ENCODE results near the gene KIF19. TPM values are rescaled to one million over a fixed set of nuclear protein-coding genes. Genes with fewer than 3 reads are reported as not detected.

Gene KIF19
- total RNA-seq, 1 experiment from 2014 or later = not detected

DNA sequence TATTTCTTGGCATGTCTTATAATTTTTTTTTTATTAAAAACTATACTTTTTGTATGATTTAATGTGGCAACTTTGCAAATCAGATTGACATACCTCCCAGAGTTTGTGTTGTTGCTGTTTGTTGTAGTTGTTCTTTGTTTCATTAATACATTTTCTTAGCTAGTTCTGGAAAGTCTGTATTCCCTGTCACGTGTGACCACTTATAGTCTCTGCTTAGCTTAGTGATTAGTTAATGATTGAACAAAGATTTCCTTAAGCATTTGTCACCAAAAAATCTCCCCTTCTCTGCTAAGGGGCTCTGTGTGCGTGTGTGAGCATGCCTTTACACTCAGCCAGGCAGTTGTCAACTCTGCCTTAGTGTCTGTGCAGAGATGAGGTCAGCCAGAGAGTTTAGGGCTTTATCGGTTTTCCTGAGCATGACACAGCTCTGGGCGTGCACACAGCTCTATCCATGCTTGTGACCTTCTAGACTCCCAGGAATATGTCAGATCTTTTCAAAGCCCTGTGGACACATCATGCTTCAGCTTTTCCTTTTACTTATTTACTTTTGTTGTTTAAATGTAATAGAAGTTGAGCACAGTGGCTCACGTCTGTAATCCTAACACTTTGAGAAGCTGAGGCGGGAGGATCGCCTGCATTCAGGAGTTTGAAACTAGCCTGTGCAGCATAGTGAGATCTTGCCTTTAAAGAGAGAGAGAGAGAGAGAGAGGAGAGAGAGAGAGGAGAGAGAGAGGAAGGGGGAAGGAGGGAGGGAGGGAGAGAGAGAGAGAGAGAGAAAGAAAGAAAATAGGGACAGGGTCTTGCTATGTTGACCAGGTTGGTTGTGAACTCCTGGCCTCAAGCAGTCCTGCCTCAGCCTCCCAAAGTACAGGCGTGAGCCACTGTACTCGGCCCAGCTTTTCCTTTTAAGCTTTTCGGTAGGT is 30.1 kb upstream of the KIF19 start:
- Histone ChIP-seq H3K4me3 (ENCODE audit: low read depth in 2 of 2, low read length in 2 of 2) (no peak overlapping the region), H3K4me1 (ENCODE audit: control insufficient read depth, insufficient read depth, low read length) (peaks cover 4% of the 10 kb centered on the region; the same call in 1 of the 2 replicates), H3K27ac (ENCODE audit: low read length) (no peak overlapping the region), H3K9me3 (ENCODE audit: control insufficient read depth, insufficient read depth, low read depth, low read length) (no peaks in the 10 kb centered on the region), H3K27me3 (ENCODE audit: control insufficient read depth, insufficient read depth, low read length) (no peaks in the 10 kb centered on the region), H3K36me3 (ENCODE audit: control insufficient read depth, insufficient read depth, low read length) (no peaks in the 10 kb centered on the region)
- in situ Hi-C loops (cut with HindIII; ENCODE audit: low pct_unique_long_range_greater_than_20kb, low sequenced_read_pairs) (no loop called here), intact Hi-C loops (cut with micrococcal nuclease; ENCODE audit: unreplicated experiment) (loop anchor here (1.0 kb wide), 1 partner anchor 86 kb away; no protein-coding TSS in a partner anchor)
- ATAC-seq (peak; percentile 38; the same call in 1 of the 2 replicates), DNase-seq (ENCODE audit: low read depth, low spot score) (no peak)
- POLR2A ChIA-PET = interaction anchor here (0.6 kb wide), 2 partner anchors 20 to 155 kb away, joined by 3 to 7 read pairs; no protein-coding TSS in a partner anchor
- TF ChIP-seq, protein P1, sequence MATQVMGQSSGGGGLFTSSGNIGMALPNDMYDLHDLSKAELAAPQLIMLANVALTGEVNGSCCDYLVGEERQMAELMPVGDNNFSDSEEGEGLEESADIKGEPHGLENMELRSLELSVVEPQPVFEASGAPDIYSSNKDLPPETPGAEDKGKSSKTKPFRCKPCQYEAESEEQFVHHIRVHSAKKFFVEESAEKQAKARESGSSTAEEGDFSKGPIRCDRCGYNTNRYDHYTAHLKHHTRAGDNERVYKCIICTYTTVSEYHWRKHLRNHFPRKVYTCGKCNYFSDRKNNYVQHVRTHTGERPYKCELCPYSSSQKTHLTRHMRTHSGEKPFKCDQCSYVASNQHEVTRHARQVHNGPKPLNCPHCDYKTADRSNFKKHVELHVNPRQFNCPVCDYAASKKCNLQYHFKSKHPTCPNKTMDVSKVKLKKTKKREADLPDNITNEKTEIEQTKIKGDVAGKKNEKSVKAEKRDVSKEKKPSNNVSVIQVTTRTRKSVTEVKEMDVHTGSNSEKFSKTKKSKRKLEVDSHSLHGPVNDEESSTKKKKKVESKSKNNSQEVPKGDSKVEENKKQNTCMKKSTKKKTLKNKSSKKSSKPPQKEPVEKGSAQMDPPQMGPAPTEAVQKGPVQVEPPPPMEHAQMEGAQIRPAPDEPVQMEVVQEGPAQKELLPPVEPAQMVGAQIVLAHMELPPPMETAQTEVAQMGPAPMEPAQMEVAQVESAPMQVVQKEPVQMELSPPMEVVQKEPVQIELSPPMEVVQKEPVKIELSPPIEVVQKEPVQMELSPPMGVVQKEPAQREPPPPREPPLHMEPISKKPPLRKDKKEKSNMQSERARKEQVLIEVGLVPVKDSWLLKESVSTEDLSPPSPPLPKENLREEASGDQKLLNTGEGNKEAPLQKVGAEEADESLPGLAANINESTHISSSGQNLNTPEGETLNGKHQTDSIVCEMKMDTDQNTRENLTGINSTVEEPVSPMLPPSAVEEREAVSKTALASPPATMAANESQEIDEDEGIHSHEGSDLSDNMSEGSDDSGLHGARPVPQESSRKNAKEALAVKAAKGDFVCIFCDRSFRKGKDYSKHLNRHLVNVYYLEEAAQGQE (IDR thresholded peaks at IDR 0.05; ENCODE audit: insufficient read depth in 1 of 2, low read depth in 2 of 2, low read length in 1 of 2) = no peak
- TF ChIP-seq CTCF (IDR thresholded peaks at IDR 0.05) (no peak), SIN3A (IDR thresholded peaks at IDR 0.05; ENCODE audit: borderline replicate concordance, insufficient read depth, low read depth, low read length) (no peak), POLR2AphosphoS5 (IDR thresholded peaks at IDR 0.05; ENCODE audit: low read depth, low read length) (no peak), TCF7L2 (IDR thresholded peaks at IDR 0.05; ENCODE audit: low read depth, low read length) (no peak)
- CTCF ChIA-PET = interaction anchor here (0.6 to 1.7 kb wide), 12 partner anchors 10 to 238 kb away, joined by 3 to 20 read pairs (median 5); partner anchors contain the start of gene GPR142
- BruUV-seq (replicated peaks) = no TSS peak

GRCh38 chr17:74296548-74296936 is 29.5 kb upstream of the KIF19 start:
- intact Hi-C loops (cut with micrococcal nuclease; ENCODE audit: unreplicated experiment) = loop anchor here (1.0 kb wide), 1 partner anchor 86 kb away; no protein-coding TSS in a partner anchor
- BruUV-seq (replicated peaks) = no TSS peak
- TF ChIP-seq CTCF (IDR thresholded peaks at IDR 0.05) (peak; percentile 82), TCF7L2 (IDR thresholded peaks at IDR 0.05; ENCODE audit: low read depth, low read length) (no peak)
- Histone ChIP-seq H3K4me3 (ENCODE audit: low read depth in 2 of 2, low read length in 2 of 2) (no peak overlapping the region), H3K36me3 (ENCODE audit: control insufficient read depth, insufficient read depth, low read length) (no peaks in the 10 kb centered on the region), H3K4me1 (ENCODE audit: control insufficient read depth, insufficient read depth, low read length) (peaks cover 4% of the 10 kb centered on the region; the same call in 1 of the 2 replicates), H3K9me3 (ENCODE audit: control insufficient read depth, insufficient read depth, low read depth, low read length) (no peaks in the 10 kb centered on the region), H3K27me3 (ENCODE audit: control insufficient read depth, insufficient read depth, low read length) (no peaks in the 10 kb centered on the region), H3K27ac (ENCODE audit: low read length) (no peak overlapping the region)
- CTCF ChIA-PET = interaction anchor here (0.6 to 1.7 kb wide), 11 partner anchors 9 to 237 kb away, joined by 3 to 20 read pairs (median 6); partner anchors contain the start of gene GPR142
- in situ Hi-C loops (cut with HindIII; ENCODE audit: low pct_unique_long_range_greater_than_20kb, low sequenced_read_pairs) = no loop called here
- peak; percentile 79 for ATAC-seq
- POLR2A ChIA-PET = no interaction called here
- no peak for DNase-seq (ENCODE audit: low read depth, low spot score)
